Fibroblast of the aortic adventitia (primary cell): ENCODE results near the gene BCL11A. TPM values are rescaled to one million over a fixed set of nuclear protein-coding genes. Genes with fewer than 3 reads are reported as not detected.
A peak's percentile ranks its signal among the peaks of the same experiment; 100 is the strongest.

ENCODE experiments used
- DNase-seq: peaks from one replicate; pipeline ENCODE4 v3.0.0-alpha.2; 2010; ENCODE audit warnings: low read depth
- H3K4me3 ChIP-seq: 2 replicates; pipeline ENCODE4 v1.5.1; 2011; ENCODE audit warnings: low read depth, mild to moderate bottlenecking, control low read depth, low read length, moderate library complexity
- CTCF ChIP-seq: IDR thresholded peaks from 2 replicates; pipeline ENCODE4 v1.5.1; 2011; ENCODE audit warnings: mild to moderate bottlenecking, low read length, control low read depth, inconsistent platforms; ENCODE audit not compliant: insufficient read depth
- total RNA-seq: library from RNA; depleted of rRNA; stranded (reverse); fragments of >200 nt; gene quantifications from 2 replicates; pipeline ENCODE4 v1.2.3, GENCODE V29; 2012; ENCODE audit warnings: low replicate concordance

Gene BCL11A
- total RNA-seq, result 0.09 TPM in 1 of 2 replicates, not detected in the other

- no peak for TF ChIP-seq CTCF
- DNase-seq, result peak; percentile 57
- H3K4me3 ChIP-seq, result peak within 1 kb of the TSS; percentile 69
Measured at GRCh38 chr2:60553495-60554073, at the start of gene BCL11A. BCL11A (minus strand) TSS chr2:60553654; CDS start chr2:60553270, 384 bp downstream.

GRCh38 chr2:60602828-60603532, 49.5 kb upstream of the BCL11A start:
- DNase-seq, result no peak
- TF ChIP-seq CTCF, result no peak
- H3K4me3 ChIP-seq, result no peak overlapping the region

GRCh38 chr2:60602388-60602787, 48.9 kb upstream of the BCL11A start:
- DNase-seq, result no peak
- no peak for TF ChIP-seq CTCF
- no peak overlapping the region for H3K4me3 ChIP-seq

- no peak for DNase-seq
- H3K4me3 ChIP-seq, result no peak overlapping the region
- no peak for TF ChIP-seq CTCF
Measured at GRCh38 chr2:60598271-60598670, 44.8 kb upstream of the BCL11A start.

- no peak for DNase-seq
- H3K4me3 ChIP-seq, result no peak overlapping the region
- no peak for TF ChIP-seq CTCF
Measured at GRCh38 chr2:60597346-60597745, 43.9 kb upstream of the BCL11A start.

- TF ChIP-seq CTCF, result no peak
- no peak overlapping the region for H3K4me3 ChIP-seq
- DNase-seq, result no peak
Measured at GRCh38 chr2:60596411-60596810, 43.0 kb upstream of the BCL11A start.

GRCh38 chr2:60595953-60596352, 42.5 kb upstream of the BCL11A start:
- no peak overlapping the region for H3K4me3 ChIP-seq
- no peak for TF ChIP-seq CTCF
- no peak for DNase-seq
